A673 (cell line): ENCODE measurements around the gene LPIN3.

Experiments used
- CTCF ChIP-seq: fragments of 300-800, 200-600 bp; sonication (generic); conservative IDR thresholded peaks from 2 replicates; pipeline ENCODE4 v1.5.1; 2017; ENCODE audit warnings: low read depth, mild to moderate bottlenecking, antibody characterized with exemption, low read length, moderate library complexity, mixed read lengths
- EZH2 ChIP-seq: fragments of 200-600 bp; sonication (generic); IDR thresholded peaks from 2 replicates; pipeline ENCODE4 v1.6.1; 2017; ENCODE audit warnings: borderline replicate concordance, low read depth, mild to moderate bottlenecking, mixed read lengths, antibody characterized with exemption, low read length; ENCODE audit not compliant: poor library complexity, severe bottlenecking

- TF ChIP-seq CTCF (no peak), EZH2 (no peak)
Measured at GRCh38 chr20:41387444-41387851, 46.8 kb downstream of the LPIN3 start.
